Mesothelial cell of epicardium (in vitro differentiated cells): ENCODE data around the gene APEX1. TPM values are rescaled to one million over a fixed set of nuclear protein-coding genes. Genes with fewer than 3 reads are reported as not detected.

Experiments used
- DNase-seq, 2 experiments: peaks; one replicate each; pipeline ENCODE4 v3.0.0; 2021; ENCODE audit warnings: low spot score in 2 of 2; ENCODE audit not compliant: unreplicated experiment in 2 of 2
- H3K27ac Mint-ChIP-seq: 2 replicates; pipeline ENCODE4 v1.8.0; 2021; ENCODE audit warnings: mixed read lengths
- H3K27me3 Mint-ChIP-seq: 2 replicates; pipeline ENCODE4 v1.8.0; 2021; ENCODE audit warnings: low read depth, mixed read lengths
- H3K36me3 Mint-ChIP-seq: 2 replicates; pipeline ENCODE4 v1.8.0; 2021; ENCODE audit warnings: mixed read lengths
- H3K4me1 Mint-ChIP-seq: 2 replicates; pipeline ENCODE4 v1.8.0; 2021; ENCODE audit warnings: mixed read lengths
- H3K4me3 Mint-ChIP-seq: 2 replicates; pipeline ENCODE4 v1.8.0; 2021; ENCODE audit warnings: mild to moderate bottlenecking, moderate library complexity, mixed read lengths
- H3K9me3 Mint-ChIP-seq: 2 replicates; pipeline ENCODE4 v1.8.0; 2021; ENCODE audit warnings: mixed read lengths
- total RNA-seq: library from RNA; stranded (reverse); gene quantifications from 3 replicates; pipeline ENCODE4 v1.2.1, GENCODE V29; 2021
- TF ChIP-seq, protein P1 (sequence below): fragments of 200-600 bp; sonication (generic); IDR thresholded peaks from one replicate; pipeline ENCODE4 v1.5.0; 2021; ENCODE audit warnings: antibody characterized with exemption; ENCODE audit not compliant: unreplicated experiment

APEX1 gene
- total RNA-seq, 1 donor from 2014 or later: 283 TPM

DNA sequence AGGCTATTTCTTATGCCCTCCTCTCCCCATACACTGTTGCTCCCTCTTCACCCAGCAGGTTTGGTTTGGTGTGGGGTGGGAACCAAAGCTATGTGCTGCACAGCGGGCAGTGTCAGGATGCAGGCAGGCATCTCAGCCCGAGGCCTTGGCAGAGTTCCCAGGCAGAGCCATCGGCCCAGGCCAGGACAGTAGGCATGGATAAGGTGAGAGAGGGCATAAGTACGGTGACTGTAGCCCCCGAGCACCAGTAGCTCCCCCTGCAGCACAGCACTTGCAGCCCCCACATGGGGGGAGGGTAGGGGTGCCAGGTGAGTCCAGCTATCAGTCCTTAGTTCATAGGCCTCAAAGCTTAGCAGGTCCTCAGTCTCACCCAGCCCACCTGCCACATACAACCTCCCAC lies 26.2 kb upstream of the APEX1 start:
- H3K4me3 Mint-ChIP-seq: no peak overlapping the region

DNA sequence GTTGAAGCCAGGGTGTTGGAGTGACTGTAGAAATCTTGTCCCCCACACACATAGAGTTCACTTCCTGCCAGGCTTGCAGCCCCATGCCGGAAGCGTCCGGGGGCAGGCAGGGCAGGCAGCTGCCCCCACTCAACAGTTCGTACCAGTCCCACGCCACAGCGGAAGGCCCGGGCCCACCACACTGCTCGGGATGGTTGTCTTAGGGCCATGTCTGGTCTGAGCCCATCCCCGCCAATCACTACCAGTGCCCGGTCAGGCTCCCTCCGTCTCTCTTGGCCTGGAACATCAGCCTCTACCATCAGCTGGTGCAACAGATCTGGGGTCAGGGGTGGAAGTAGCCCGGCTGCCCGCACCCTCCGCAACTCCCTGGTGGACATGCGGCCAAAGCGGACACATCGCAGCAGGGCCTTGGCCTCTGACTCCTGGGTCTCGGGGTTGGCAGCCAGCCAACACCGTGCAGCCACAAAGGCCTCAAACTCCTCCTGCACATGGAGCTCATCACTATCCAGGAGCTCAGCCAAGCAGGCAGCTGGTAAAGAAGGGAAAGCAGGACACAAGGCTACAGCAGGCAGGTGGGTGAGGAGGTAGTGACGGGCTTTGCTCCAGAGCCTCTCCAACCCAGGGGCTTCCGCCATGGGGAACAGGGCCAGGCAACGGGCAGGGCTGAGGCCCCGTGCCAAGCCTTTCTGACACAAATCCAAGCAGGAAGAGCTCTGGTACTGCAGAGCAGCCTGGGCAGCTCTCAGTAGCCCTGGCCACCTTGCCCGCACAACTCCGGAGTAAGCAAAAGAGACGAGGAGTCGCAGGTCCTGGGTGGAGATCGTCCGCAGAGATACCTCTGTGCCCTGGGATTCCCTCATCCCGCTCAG lies 25.0 kb upstream of the APEX1 start:
- DNase-seq: no peak
- no peaks in the 10 kb centered on the region for H3K36me3 Mint-ChIP-seq
- H3K4me3 Mint-ChIP-seq: no peak overlapping the region
- TF ChIP-seq, protein P1, sequence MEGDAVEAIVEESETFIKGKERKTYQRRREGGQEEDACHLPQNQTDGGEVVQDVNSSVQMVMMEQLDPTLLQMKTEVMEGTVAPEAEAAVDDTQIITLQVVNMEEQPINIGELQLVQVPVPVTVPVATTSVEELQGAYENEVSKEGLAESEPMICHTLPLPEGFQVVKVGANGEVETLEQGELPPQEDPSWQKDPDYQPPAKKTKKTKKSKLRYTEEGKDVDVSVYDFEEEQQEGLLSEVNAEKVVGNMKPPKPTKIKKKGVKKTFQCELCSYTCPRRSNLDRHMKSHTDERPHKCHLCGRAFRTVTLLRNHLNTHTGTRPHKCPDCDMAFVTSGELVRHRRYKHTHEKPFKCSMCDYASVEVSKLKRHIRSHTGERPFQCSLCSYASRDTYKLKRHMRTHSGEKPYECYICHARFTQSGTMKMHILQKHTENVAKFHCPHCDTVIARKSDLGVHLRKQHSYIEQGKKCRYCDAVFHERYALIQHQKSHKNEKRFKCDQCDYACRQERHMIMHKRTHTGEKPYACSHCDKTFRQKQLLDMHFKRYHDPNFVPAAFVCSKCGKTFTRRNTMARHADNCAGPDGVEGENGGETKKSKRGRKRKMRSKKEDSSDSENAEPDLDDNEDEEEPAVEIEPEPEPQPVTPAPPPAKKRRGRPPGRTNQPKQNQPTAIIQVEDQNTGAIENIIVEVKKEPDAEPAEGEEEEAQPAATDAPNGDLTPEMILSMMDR: no peak
- no peak overlapping the region for H3K27ac Mint-ChIP-seq
- peaks cover 5% of the 10 kb centered on the region for H3K27me3 Mint-ChIP-seq
- H3K9me3 Mint-ChIP-seq: no peaks in the 10 kb centered on the region
- no peaks in the 10 kb centered on the region for H3K4me1 Mint-ChIP-seq

More for the DNA sequence above, 26.2 kb upstream of the APEX1 start:
- TF ChIP-seq, protein P1: no peak
- no peak overlapping the region for H3K27ac Mint-ChIP-seq
- no peaks in the 10 kb centered on the region for H3K9me3 Mint-ChIP-seq
- no peaks in the 10 kb centered on the region for H3K36me3 Mint-ChIP-seq
- no peaks in the 10 kb centered on the region for H3K4me1 Mint-ChIP-seq
- no peak for DNase-seq
- peaks cover 2% of the 10 kb centered on the region for H3K27me3 Mint-ChIP-seq

DNA sequence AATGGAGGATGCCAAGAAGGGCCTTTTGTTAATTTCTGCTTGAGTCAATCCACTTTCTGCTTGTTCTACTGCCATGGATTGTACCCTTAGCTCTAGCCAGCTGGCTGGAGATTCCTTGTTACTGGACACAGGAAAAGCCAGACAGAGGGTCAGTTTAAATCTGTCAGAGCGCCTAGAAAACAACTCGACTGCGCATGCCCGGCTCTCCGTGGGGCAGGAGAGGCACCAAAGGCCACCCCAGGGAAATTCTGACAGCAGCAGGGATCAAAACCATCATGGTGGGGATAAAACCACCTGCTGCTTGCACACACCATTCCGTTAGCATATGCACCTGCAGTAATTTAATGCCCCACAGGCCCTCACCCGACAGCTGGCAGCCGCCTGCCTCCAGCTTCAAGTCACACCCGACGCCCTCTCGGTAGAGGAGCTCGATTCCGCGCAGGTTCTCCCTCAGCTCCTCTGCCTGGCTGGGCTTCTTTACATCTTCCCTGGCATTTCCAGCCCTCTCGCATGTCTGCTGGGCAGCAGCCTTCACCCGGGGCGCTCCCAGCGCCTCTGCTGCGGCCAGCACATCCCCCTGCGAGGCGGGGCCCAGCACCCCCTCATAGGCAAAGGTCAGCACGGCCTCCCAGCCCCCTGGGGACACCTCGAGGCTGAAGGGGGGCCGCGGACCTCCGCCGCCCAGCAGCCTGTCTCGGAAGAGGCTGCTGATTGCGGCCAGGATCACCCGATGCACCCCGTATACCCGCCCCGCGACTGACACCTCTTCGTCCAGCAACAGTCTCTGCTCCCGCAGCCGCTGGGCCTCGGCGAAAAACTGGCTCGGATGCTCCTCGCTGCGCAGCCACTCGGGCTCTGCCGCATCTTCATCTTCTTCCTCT lies 20.1 kb upstream of the APEX1 start:
- TF ChIP-seq, protein P1: no peak
- Mint-ChIP-seq H3K27me3 (peaks cover 39% of the 10 kb centered on the region), H3K9me3 (no peaks in the 10 kb centered on the region), H3K4me1 (no peaks in the 10 kb centered on the region), H3K27ac (no peak overlapping the region), H3K36me3 (no peaks in the 10 kb centered on the region), H3K4me3 (peak overlapping the region; percentile 37)
- DNase-seq: no peak

DNA sequence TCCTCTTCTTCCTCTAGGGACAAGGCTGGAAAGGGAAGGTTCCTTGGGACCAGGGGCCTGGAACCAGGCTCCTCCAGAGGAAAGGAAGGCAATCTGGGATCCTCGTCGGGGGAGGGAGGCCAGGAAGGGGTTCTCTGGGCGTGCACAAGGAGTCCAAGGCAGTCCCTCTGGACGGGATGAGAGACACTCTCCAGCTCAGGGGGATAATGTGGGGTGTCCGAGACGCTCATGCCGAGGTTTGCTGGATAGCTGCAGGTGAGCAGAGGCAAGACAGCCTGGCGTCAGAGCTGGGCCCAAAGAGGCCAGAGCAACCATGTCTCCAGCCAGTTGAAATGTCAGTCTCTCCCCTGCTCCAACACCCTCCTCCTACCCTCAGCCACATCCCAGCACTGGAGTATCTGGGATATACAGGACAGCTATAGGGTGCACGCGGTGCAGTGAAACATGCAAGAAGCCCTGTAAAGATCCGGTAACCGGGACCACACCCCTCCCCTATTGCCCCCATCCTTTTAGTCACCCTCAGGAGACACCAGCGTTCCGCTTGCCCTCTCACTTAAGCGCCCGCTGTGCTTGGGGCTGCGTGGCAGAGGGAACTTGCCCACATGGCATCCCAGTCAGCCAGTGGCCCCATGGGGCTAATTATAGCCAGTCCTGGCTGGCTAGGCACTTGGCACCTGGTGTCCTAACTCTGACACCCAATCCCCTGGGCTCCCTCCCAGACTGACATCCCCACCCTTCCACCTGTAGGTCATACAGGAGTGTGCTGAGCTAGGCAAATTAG lies 19.3 kb upstream of the APEX1 start, which contains the start of gene KLHL33:
KLHL33 (minus strand) TSS at position 585 of the 781 bp plus-strand sequence; CDS start at position 230, 355 bp downstream.
- TF ChIP-seq, protein P1: no peak
- Mint-ChIP-seq H3K27ac (no peak within 1 kb of the TSS), H3K9me3 (no peaks in the 10 kb centered on the region), H3K4me3 (peak within 1 kb of the TSS; percentile 37), H3K27me3 (peaks cover 40% of the 10 kb centered on the region), H3K4me1 (no peaks in the 10 kb centered on the region), H3K36me3 (no peaks in the 10 kb centered on the region)
- no peak for DNase-seq

DNA sequence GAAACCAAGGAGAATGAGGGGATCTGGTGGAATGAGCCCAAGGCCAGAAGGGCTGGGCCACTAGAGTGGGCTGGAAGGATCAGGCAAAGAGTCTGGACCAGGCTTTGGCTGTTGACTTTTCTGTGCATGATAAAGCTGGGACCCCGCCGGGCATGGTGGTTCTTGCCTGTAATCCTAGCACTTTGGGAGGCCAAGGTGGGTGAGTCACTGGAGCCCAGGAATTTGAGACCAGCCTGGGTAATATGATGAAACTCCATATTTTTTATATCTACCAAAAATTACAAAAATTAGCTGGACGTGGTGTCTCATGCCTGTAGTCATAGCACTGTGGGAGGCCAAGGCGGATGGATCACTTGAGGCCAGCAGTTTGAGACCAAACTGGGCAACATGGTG lies 18.7 kb upstream of the APEX1 start:
- TF ChIP-seq, protein P1: no peak
- Mint-ChIP-seq H3K27me3 (peaks cover 40% of the 10 kb centered on the region), H3K36me3 (no peaks in the 10 kb centered on the region), H3K4me1 (no peaks in the 10 kb centered on the region), H3K27ac (no peak overlapping the region), H3K9me3 (no peaks in the 10 kb centered on the region), H3K4me3 (no peak overlapping the region)
- no peak for DNase-seq
